Rectal smooth muscle tissue (tissue), 1 donor: ENCODE data around the gene NKAIN4.

Experiments used
- H3K27ac ChIP-seq: one replicate; pipeline ENCODE4 v1.7.0; 2013; ENCODE audit warnings: low read depth, low read length, inconsistent platforms
- H3K27me3 ChIP-seq: one replicate; pipeline ENCODE4 v1.7.0; 2013; ENCODE audit warnings: low read length; ENCODE audit not compliant: control insufficient read depth, insufficient read depth
- H3K36me3 ChIP-seq: one replicate; pipeline ENCODE4 v1.7.0; 2013; ENCODE audit warnings: low read length; ENCODE audit not compliant: control insufficient read depth, insufficient read depth
- H3K4me1 ChIP-seq: one replicate; pipeline ENCODE4 v1.7.0; 2013; ENCODE audit warnings: low read length; ENCODE audit not compliant: control insufficient read depth, insufficient read depth
- H3K4me3 ChIP-seq: one replicate; pipeline ENCODE4 v1.7.0; 2013; ENCODE audit warnings: low read length
- H3K9ac ChIP-seq: one replicate; pipeline ENCODE4 v1.7.0; 2013; ENCODE audit warnings: low read length

NKAIN4 gene

DNA sequence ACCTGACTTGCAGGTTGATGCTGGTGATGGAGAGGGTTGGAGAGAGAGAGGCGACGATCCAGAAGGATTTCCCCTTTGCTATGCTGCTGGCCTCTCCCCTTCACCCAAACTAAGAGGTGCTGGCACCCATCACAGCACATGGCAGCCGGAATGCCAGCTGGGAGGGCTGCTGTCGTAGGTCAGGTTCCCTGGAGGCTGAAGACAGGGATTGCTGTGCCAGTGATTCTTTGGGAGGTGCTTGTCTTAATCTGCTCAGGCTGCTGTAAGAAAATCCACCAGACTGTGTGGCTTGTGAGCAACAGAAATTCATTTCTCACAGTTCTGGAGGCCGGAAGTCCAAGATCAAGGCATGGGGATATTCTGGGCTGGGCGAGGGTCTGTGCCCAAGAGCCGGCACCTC is 14.0 kb upstream of the NKAIN4 start:
- Histone ChIP-seq H3K9ac (no peak overlapping the region), H3K27ac (no peak overlapping the region), H3K4me3 (no peak overlapping the region), H3K27me3 (no peaks in the 10 kb centered on the region), H3K4me1 (no peaks in the 10 kb centered on the region), H3K36me3 (no peaks in the 10 kb centered on the region)

GRCh38 chr20:63267691-63268090 is 13.4 kb upstream of the NKAIN4 start:
- Histone ChIP-seq H3K4me3 (no peak overlapping the region), H3K27ac (no peak overlapping the region), H3K9ac (no peak overlapping the region), H3K4me1 (no peaks in the 10 kb centered on the region), H3K36me3 (no peaks in the 10 kb centered on the region), H3K27me3 (no peaks in the 10 kb centered on the region)

DNA sequence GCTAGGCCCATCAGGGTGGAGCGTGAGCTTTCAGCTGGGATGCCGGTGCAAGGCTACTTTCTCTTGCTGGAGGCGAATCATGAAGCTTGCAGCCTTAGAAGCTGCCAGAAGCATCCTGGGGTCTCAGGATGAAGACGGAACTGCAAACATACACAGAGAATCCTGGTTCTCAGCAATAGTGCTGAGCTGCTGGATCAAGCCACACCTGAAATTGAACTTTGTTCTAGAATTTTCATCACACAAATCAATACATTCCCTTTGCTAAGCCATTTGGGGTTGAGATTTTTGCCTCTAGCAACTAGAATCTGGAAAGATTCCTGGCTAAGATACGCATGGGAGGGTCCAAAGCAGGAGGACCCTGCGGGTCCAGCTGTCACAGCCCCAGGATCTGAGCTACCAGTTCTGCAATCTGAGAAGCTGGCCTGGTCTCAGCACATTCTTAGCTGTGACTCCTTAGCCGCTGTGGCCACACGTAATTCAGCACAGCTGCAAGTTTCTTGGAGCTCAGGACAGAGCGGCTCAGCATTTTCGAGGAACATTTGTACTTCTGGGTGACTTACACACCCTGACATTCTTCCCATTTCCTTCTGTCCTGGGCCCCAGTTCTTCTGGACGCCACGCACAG is 11.7 kb upstream of the NKAIN4 start:
- no peak overlapping the region for H3K9ac ChIP-seq
- no peaks in the 10 kb centered on the region for H3K27me3 ChIP-seq
- H3K4me1 ChIP-seq = no peaks in the 10 kb centered on the region
- no peak overlapping the region for H3K27ac ChIP-seq
- H3K36me3 ChIP-seq = no peaks in the 10 kb centered on the region
- H3K4me3 ChIP-seq = no peak overlapping the region

DNA sequence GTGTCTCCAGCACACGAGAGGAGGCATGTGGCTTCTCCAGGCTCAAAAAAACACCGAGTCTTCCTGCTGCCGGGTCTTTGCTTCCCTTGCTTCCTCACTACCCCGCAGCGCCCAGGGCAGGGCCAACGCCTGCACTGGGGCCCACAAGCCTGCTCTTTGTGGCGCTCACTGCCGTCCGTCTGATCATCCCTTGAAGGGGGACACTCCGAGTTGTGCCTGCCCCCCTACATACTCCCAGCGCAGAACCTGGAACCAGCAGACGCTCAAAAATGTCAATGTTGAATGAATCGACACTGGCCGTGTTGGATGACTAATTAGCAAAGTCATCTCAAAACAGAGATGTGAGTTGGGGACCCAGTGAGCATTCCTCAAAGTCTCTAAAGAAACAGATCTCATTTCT is 10.3 kb upstream of the NKAIN4 start:
- Histone ChIP-seq H3K4me3 (no peak overlapping the region), H3K27ac (no peak overlapping the region), H3K4me1 (no peaks in the 10 kb centered on the region), H3K9ac (no peak overlapping the region), H3K27me3 (no peaks in the 10 kb centered on the region), H3K36me3 (no peaks in the 10 kb centered on the region)

GRCh38 chr20:63264000-63264399 is 9.7 kb upstream of the NKAIN4 start:
- Histone ChIP-seq H3K9ac (no peak overlapping the region), H3K4me3 (no peak overlapping the region), H3K4me1 (no peaks in the 10 kb centered on the region), H3K27me3 (no peaks in the 10 kb centered on the region), H3K36me3 (no peaks in the 10 kb centered on the region), H3K27ac (no peak overlapping the region)

- no peaks in the 10 kb centered on the region for H3K27me3 ChIP-seq
- H3K36me3 ChIP-seq = no peaks in the 10 kb centered on the region
These were observed 8.6 kb upstream of the NKAIN4 start for GRCh38 chr20:63262836-63263235.

GRCh38 chr20:63261795-63262528 is 7.7 kb upstream of the NKAIN4 start:
- Histone ChIP-seq H3K27me3 (no peaks in the 10 kb centered on the region), H3K4me3 (no peak overlapping the region), H3K4me1 (no peaks in the 10 kb centered on the region), H3K9ac (no peak overlapping the region), H3K36me3 (no peaks in the 10 kb centered on the region), H3K27ac (no peak overlapping the region)

More at GRCh38 chr20:63262836-63263235, 8.6 kb upstream of the NKAIN4 start:
- no peaks in the 10 kb centered on the region for H3K4me1 ChIP-seq
- no peak overlapping the region for H3K9ac ChIP-seq
- no peak overlapping the region for H3K27ac ChIP-seq
- H3K4me3 ChIP-seq = no peak overlapping the region

- H3K36me3 ChIP-seq = no peaks in the 10 kb centered on the region
- no peaks in the 10 kb centered on the region for H3K4me1 ChIP-seq
- no peak overlapping the region for H3K9ac ChIP-seq
- H3K27ac ChIP-seq = no peak overlapping the region
- no peak overlapping the region for H3K4me3 ChIP-seq
- peaks cover 6% of the 10 kb centered on the region for H3K27me3 ChIP-seq
These were observed 7.0 kb upstream of the NKAIN4 start for GRCh38 chr20:63261060-63261794.

DNA sequence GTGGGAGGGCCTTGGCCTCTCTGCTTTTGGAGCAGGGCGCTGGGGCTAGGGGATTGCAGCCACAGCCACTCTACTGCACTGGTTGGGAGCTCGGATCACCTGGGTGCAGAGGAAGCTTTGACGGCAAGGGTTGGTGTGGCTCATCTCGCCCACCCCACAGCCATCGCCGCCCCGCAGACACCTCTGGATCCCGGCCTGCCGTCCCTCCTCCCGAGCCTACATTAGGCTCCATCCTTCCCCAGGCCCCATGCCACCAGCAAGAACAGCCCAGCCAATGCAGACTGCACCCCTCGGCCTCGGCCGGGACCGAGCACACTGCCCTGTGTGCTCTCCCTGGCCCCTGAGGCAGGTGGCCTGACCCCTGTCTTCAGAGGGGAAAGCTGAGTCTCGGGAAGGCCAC is 6.3 kb upstream of the NKAIN4 start:
- Histone ChIP-seq H3K36me3 (no peaks in the 10 kb centered on the region), H3K9ac (no peak overlapping the region), H3K27ac (no peak overlapping the region), H3K4me3 (no peak overlapping the region), H3K27me3 (peaks cover 11% of the 10 kb centered on the region), H3K4me1 (no peaks in the 10 kb centered on the region)

GRCh38 chr20:63259734-63260460 is 5.6 kb upstream of the NKAIN4 start:
- Histone ChIP-seq H3K4me1 (no peaks in the 10 kb centered on the region), H3K27me3 (peaks cover 16% of the 10 kb centered on the region), H3K36me3 (no peaks in the 10 kb centered on the region), H3K27ac (no peak overlapping the region), H3K4me3 (no peak overlapping the region), H3K9ac (no peak overlapping the region)

DNA sequence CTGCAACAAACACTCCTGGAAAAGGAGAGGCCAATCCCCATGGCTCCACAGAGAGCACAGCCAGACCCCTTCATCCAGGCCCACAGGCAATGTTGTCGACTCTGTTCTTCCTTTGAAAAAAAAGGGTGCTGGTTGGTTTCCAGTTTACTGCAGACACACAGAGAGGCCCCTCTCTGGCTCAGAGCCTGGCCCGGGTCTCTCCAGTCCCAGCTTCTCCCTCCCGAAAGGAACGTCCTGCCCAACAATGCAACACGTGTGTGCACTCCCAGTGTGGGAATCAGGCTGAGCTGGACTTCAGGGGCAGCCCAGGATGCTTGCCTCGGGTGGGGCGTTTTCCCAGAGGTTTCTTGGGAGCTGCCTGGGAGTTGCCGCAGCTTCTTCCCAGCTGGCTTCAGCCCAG is 4.5 kb upstream of the NKAIN4 start:
- H3K36me3 ChIP-seq = no peaks in the 10 kb centered on the region
- H3K4me3 ChIP-seq = no peak overlapping the region
- H3K9ac ChIP-seq = no peak overlapping the region
- H3K4me1 ChIP-seq = no peaks in the 10 kb centered on the region
- no peak overlapping the region for H3K27ac ChIP-seq
- peaks cover 19% of the 10 kb centered on the region for H3K27me3 ChIP-seq

DNA sequence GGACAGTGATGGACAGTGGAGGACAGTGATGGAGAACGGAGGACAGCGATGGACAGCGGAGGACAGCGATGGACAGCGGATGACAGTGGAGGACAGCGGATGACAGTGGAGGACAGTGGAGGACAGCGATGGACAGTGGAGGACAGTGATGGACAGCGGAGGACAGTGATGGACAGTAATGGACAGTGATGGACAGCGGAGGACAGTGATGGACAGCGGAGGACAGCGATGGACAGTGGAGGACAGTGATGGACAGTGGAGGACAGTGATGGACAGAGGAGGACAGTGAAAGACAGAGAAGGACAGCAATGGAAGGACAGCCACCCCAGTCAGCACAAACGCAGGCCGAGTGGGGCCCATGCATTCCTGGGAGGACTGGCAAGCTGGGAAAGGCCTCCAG is 3.4 kb upstream of the NKAIN4 start:
- peaks cover 27% of the 10 kb centered on the region for H3K27me3 ChIP-seq
- no peaks in the 10 kb centered on the region for H3K4me1 ChIP-seq
- no peak overlapping the region for H3K9ac ChIP-seq
- H3K36me3 ChIP-seq = no peaks in the 10 kb centered on the region
- no peak overlapping the region for H3K27ac ChIP-seq
- H3K4me3 ChIP-seq = no peak overlapping the region
